Panc1 (cell line): ENCODE measurements around the gene CACTIN.

ENCODE experiments used
- POLR2AphosphoS5 ChIP-seq: IDR thresholded peaks from 2 replicates; pipeline ENCODE4 v1.6.1; 2012; ENCODE audit warnings: mild to moderate bottlenecking, low read depth, low read length, moderate library complexity
- SIN3A ChIP-seq: IDR thresholded peaks from 2 replicates; pipeline ENCODE4 v1.6.1; 2012; ENCODE audit warnings: low read depth, mild to moderate bottlenecking, low read length, moderate library complexity, borderline replicate concordance; ENCODE audit not compliant: insufficient read depth
- TCF7L2 ChIP-seq: IDR thresholded peaks from 2 replicates; pipeline ENCODE4 v1.6.1; 2011; ENCODE audit warnings: mild to moderate bottlenecking, low read depth, low read length, inconsistent platforms
- TF ChIP-seq, protein P1 (sequence below): fragments of 450-650 bp; IDR thresholded peaks from 2 replicates; pipeline ENCODE4 v1.5.1; 2017; ENCODE audit warnings: mild to moderate bottlenecking
- TF ChIP-seq, protein P2 (sequence below), 2 experiments: IDR thresholded peaks; 2 replicates each; pipeline ENCODE4 v1.6.1; 2011 to 2012; ENCODE audit warnings: low read depth in 2 of 2, control low read depth in 1 of 2, low read length in 1 of 2, mild to moderate bottlenecking in 1 of 2, moderate library complexity in 1 of 2; ENCODE audit not compliant: insufficient read depth in 1 of 2

DNA sequence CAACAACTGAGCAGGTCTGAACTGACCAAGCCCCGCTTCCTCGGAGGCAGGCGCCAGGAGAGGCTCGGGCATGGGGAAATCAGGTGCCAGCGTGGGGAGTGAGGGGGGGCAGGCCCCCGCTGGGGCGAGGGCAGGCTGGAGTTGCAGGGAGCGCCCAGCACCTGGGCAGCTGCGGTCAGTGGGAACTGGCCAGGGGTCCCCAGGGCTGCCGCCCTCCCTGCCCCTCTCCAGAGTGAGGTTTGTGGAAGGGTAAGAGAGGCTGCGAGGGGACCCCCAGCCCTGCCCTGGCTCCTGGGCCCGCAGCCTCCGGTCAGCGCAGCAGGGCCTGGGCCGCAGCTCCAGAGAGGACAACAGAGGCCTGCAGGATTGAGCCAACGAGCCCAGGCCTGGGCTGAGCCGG lies 41.2 kb upstream of the CACTIN start:
- TF ChIP-seq, protein P1, sequence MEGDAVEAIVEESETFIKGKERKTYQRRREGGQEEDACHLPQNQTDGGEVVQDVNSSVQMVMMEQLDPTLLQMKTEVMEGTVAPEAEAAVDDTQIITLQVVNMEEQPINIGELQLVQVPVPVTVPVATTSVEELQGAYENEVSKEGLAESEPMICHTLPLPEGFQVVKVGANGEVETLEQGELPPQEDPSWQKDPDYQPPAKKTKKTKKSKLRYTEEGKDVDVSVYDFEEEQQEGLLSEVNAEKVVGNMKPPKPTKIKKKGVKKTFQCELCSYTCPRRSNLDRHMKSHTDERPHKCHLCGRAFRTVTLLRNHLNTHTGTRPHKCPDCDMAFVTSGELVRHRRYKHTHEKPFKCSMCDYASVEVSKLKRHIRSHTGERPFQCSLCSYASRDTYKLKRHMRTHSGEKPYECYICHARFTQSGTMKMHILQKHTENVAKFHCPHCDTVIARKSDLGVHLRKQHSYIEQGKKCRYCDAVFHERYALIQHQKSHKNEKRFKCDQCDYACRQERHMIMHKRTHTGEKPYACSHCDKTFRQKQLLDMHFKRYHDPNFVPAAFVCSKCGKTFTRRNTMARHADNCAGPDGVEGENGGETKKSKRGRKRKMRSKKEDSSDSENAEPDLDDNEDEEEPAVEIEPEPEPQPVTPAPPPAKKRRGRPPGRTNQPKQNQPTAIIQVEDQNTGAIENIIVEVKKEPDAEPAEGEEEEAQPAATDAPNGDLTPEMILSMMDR, result no peak
- TF ChIP-seq POLR2AphosphoS5, result no peak
- TF ChIP-seq, protein P2, sequence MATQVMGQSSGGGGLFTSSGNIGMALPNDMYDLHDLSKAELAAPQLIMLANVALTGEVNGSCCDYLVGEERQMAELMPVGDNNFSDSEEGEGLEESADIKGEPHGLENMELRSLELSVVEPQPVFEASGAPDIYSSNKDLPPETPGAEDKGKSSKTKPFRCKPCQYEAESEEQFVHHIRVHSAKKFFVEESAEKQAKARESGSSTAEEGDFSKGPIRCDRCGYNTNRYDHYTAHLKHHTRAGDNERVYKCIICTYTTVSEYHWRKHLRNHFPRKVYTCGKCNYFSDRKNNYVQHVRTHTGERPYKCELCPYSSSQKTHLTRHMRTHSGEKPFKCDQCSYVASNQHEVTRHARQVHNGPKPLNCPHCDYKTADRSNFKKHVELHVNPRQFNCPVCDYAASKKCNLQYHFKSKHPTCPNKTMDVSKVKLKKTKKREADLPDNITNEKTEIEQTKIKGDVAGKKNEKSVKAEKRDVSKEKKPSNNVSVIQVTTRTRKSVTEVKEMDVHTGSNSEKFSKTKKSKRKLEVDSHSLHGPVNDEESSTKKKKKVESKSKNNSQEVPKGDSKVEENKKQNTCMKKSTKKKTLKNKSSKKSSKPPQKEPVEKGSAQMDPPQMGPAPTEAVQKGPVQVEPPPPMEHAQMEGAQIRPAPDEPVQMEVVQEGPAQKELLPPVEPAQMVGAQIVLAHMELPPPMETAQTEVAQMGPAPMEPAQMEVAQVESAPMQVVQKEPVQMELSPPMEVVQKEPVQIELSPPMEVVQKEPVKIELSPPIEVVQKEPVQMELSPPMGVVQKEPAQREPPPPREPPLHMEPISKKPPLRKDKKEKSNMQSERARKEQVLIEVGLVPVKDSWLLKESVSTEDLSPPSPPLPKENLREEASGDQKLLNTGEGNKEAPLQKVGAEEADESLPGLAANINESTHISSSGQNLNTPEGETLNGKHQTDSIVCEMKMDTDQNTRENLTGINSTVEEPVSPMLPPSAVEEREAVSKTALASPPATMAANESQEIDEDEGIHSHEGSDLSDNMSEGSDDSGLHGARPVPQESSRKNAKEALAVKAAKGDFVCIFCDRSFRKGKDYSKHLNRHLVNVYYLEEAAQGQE (IDR thresholded peaks at IDR 0.05; ENCODE audit: insufficient read depth in 1 of 2, low read depth in 2 of 2, low read length in 1 of 2), result no peak
- TF ChIP-seq SIN3A, result no peak
- TF ChIP-seq TCF7L2, result no peak
